Glutamatergic neuron (in vitro differentiated cells): ENCODE data around the gene SLC25A47. TPM values are rescaled to one million over a fixed set of nuclear protein-coding genes. Genes with fewer than 3 reads are reported as not detected.
A peak's percentile ranks its signal among the peaks of the same experiment; 100 is the strongest.

Source experiments
- DNase-seq: peaks from one replicate; pipeline ENCODE4 v3.0.0; 2022
- H3K27ac Mint-ChIP-seq: one replicate; pipeline ENCODE4 v1.8.0; 2020; ENCODE audit warnings: mild to moderate bottlenecking, mixed read lengths, inconsistent platforms; ENCODE audit not compliant: unreplicated experiment
- H3K27me3 Mint-ChIP-seq: one replicate; pipeline ENCODE4 v1.8.0; 2020; ENCODE audit warnings: mild to moderate bottlenecking, moderate library complexity, mixed read lengths, inconsistent platforms; ENCODE audit not compliant: unreplicated experiment
- H3K36me3 Mint-ChIP-seq: one replicate; pipeline ENCODE4 v1.8.0; 2020; ENCODE audit warnings: mild to moderate bottlenecking, mixed read lengths, inconsistent platforms; ENCODE audit not compliant: unreplicated experiment
- H3K4me1 Mint-ChIP-seq: one replicate; pipeline ENCODE4 v1.8.0; 2020; ENCODE audit warnings: mild to moderate bottlenecking, low read depth, mixed read lengths, inconsistent platforms; ENCODE audit not compliant: unreplicated experiment
- H3K4me3 Mint-ChIP-seq: one replicate; pipeline ENCODE4 v1.8.0; 2020; ENCODE audit warnings: mild to moderate bottlenecking, mixed read lengths, inconsistent platforms; ENCODE audit not compliant: unreplicated experiment
- H3K9me3 Mint-ChIP-seq: one replicate; pipeline ENCODE4 v1.8.0; 2020; ENCODE audit warnings: mild to moderate bottlenecking, moderate library complexity, mixed read lengths, inconsistent platforms; ENCODE audit not compliant: unreplicated experiment
- CTCF ChIP-seq: fragments of 200-600 bp; sonication (generic); IDR thresholded peaks from one replicate; pipeline ENCODE4 v1.5.0; 2021; ENCODE audit not compliant: partially characterized antibody, unreplicated experiment
- total RNA-seq: library from RNA; stranded (reverse); fragmentation: NEBNext Ultra II Directional; extraction: Animal tissue kit (Norgen Biotek cat#: 25700); gene quantifications from one replicate; pipeline ENCODE4 v1.2.1, GENCODE V29; 2021; ENCODE audit not compliant: unreplicated experiment

Gene SLC25A47
- total RNA-seq, 1 donor from 2014 or later: not detected

DNA sequence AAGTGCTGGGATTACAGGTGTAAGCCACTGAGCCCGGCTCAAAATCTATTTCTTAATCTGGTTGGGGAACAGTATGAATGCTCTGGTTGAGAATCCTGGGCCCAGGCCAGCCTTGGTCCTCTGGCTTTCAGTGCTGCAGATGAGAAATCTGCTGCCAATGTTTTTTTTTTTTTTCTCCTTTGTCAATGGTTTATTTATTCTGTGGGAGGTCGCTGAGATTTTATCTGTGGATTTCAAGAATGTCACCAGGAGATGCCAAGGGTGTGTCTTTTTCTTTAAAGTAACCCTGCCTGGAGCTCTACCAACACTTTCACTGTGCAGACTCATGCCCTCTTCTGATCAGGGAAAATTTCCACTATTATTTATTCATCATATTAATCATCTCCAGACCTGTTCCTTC lies 20.5 kb upstream of the SLC25A47 start:
- Mint-ChIP-seq H3K27ac (no peak overlapping the region), H3K36me3 (no peaks in the 10 kb centered on the region), H3K9me3 (peaks cover 13% of the 10 kb centered on the region), H3K27me3 (peaks cover 11% of the 10 kb centered on the region), H3K4me1 (peaks cover 23% of the 10 kb centered on the region), H3K4me3 (peak overlapping the region; percentile 7)
- DNase-seq: no peak
- TF ChIP-seq CTCF: no peak

- Mint-ChIP-seq H3K4me1 (peaks cover 23% of the 10 kb centered on the region), H3K4me3 (peak overlapping the region; percentile 59), H3K27ac (no peak overlapping the region), H3K27me3 (peaks cover 11% of the 10 kb centered on the region), H3K9me3 (peaks cover 15% of the 10 kb centered on the region), H3K36me3 (no peaks in the 10 kb centered on the region)
- peak; percentile 49 for TF ChIP-seq CTCF
- no peak for DNase-seq
These were observed 20.0 kb upstream of the SLC25A47 start for GRCh38 chr14:100303179-100303578.

- Mint-ChIP-seq H3K9me3 (peaks cover 17% of the 10 kb centered on the region), H3K36me3 (no peaks in the 10 kb centered on the region), H3K4me3 (peak overlapping the region; percentile 75), H3K27ac (no peak overlapping the region), H3K27me3 (peaks cover 14% of the 10 kb centered on the region), H3K4me1 (peaks cover 25% of the 10 kb centered on the region)
- no peak for TF ChIP-seq CTCF
- no peak for DNase-seq
These were observed 19.2 kb upstream of the SLC25A47 start for GRCh38 chr14:100303925-100304324.

DNA sequence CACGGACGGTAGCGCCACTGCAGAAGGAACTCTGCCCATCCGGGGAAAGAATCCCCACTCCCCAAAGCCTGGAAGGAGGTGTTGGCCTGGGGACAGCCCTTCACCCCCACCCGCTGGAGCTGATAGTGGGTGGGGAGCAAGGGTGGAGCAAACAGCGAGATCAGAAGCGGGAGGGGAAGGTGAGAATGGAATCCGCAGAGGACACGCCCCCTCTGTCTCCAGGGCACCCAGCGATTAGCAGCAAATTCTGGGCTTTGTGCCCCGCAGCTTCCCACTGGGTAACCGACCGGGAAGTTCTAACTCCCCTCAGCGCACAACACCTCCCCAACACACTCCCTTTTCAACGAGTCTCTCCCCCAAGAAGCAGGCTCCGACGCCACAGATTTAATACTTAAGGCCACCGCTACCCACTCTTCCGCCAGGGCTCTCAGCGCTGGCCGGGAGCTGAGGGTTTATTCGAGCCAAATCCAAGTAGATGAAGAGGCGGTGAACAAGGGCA lies 18.3 kb upstream of the SLC25A47 start:
- Mint-ChIP-seq H3K27me3 (peaks cover 9% of the 10 kb centered on the region), H3K27ac (peak overlapping the region; percentile 83), H3K36me3 (no peaks in the 10 kb centered on the region), H3K4me3 (peak overlapping the region; percentile 96), H3K9me3 (peaks cover 10% of the 10 kb centered on the region), H3K4me1 (peaks cover 16% of the 10 kb centered on the region)
- no peak for DNase-seq
- no peak for TF ChIP-seq CTCF

- Mint-ChIP-seq H3K27ac (peak overlapping the region; percentile 83), H3K36me3 (no peaks in the 10 kb centered on the region), H3K27me3 (peaks cover 9% of the 10 kb centered on the region), H3K4me3 (peak overlapping the region; percentile 96), H3K9me3 (peaks cover 10% of the 10 kb centered on the region), H3K4me1 (peaks cover 15% of the 10 kb centered on the region)
- no peak for TF ChIP-seq CTCF
- DNase-seq: no peak
These were observed 17.6 kb upstream of the SLC25A47 start for GRCh38 chr14:100305324-100306100.
